H9 (cell line): ENCODE measurements around the gene TIAL1. TPM values are rescaled to one million over a fixed set of nuclear protein-coding genes. Genes with fewer than 3 reads are reported as not detected.

Experiments
- DNase-seq: peaks from one replicate; pipeline ENCODE4 v3.0.0-alpha.2; 2017
- H2AFZ ChIP-seq: one replicate; pipeline ENCODE4 v1.6.1; 2013; ENCODE audit warnings: mild to moderate bottlenecking, low read length, control low read depth, moderate library complexity
- H2AK5ac ChIP-seq: 2 replicates; pipeline ENCODE4 v1.6.1; 2013; ENCODE audit warnings: low read length, control low read depth, mixed read lengths; ENCODE audit not compliant: insufficient read length
- H2BK120ac ChIP-seq: one replicate; pipeline ENCODE4 v1.6.1; 2013; ENCODE audit warnings: low read depth, mild to moderate bottlenecking, low read length, control low read depth, inconsistent platforms; ENCODE audit not compliant: poor library complexity, severe bottlenecking
- H2BK12ac ChIP-seq: 2 replicates; pipeline ENCODE4 v1.6.1; 2013; ENCODE audit warnings: low read length, control low read depth, mixed read lengths, low read depth; ENCODE audit not compliant: insufficient read length
- H2BK15ac ChIP-seq: 2 replicates; pipeline ENCODE4 v1.6.1; 2013; ENCODE audit warnings: low read depth, low read length, control low read depth
- H2BK20ac ChIP-seq: one replicate; pipeline ENCODE4 v1.6.1; 2013; ENCODE audit warnings: low read depth, mild to moderate bottlenecking, low read length, control low read depth, inconsistent platforms; ENCODE audit not compliant: poor library complexity, severe bottlenecking
- H2BK5ac ChIP-seq: 2 replicates; pipeline ENCODE4 v1.6.1; 2013; ENCODE audit warnings: low read length, control low read depth, mixed read lengths; ENCODE audit not compliant: insufficient read length
- H3K14ac ChIP-seq: 2 replicates; pipeline ENCODE4 v1.6.1; 2013; ENCODE audit warnings: low read length, control low read depth; ENCODE audit not compliant: insufficient read depth
- H3K18ac ChIP-seq: 2 replicates; pipeline ENCODE4 v1.6.1; 2013; ENCODE audit warnings: low read depth, mild to moderate bottlenecking, mixed read lengths, low read length, control low read depth; ENCODE audit not compliant: insufficient read length
- H3K23ac ChIP-seq: 2 replicates; pipeline ENCODE4 v1.6.1; 2013; ENCODE audit warnings: low read length, control low read depth, mixed read lengths, low read depth; ENCODE audit not compliant: insufficient read length
- H3K23me2 ChIP-seq: 2 replicates; pipeline ENCODE4 v1.6.1; 2013; ENCODE audit warnings: low read depth, mild to moderate bottlenecking, mixed read lengths, low read length, control low read depth; ENCODE audit not compliant: insufficient read length, poor library complexity, severe bottlenecking
- H3K27ac ChIP-seq: 2 replicates; pipeline ENCODE4 v1.5.1; 2013; ENCODE audit warnings: low read length, control low read depth, mixed read lengths, low read depth; ENCODE audit not compliant: insufficient read length
- H3K27me3 ChIP-seq: 2 replicates; pipeline ENCODE4 v1.6.1; 2013; ENCODE audit warnings: low read length, control low read depth, inconsistent platforms; ENCODE audit not compliant: insufficient read depth
- H3K4ac ChIP-seq: 2 replicates; pipeline ENCODE4 v1.6.1; 2013; ENCODE audit warnings: low read depth, mild to moderate bottlenecking, control low read depth, inconsistent platforms, low read length, moderate library complexity
- H3K4me1 ChIP-seq: 2 replicates; pipeline ENCODE4 v1.6.1; 2013; ENCODE audit warnings: low read length, control low read depth, inconsistent platforms; ENCODE audit not compliant: insufficient read depth
- H3K4me2 ChIP-seq: 2 replicates; pipeline ENCODE4 v1.6.1; 2013; ENCODE audit warnings: low read length, control low read depth, mixed read lengths; ENCODE audit not compliant: insufficient read length, insufficient read depth
- H3K56ac ChIP-seq: 2 replicates; pipeline ENCODE4 v1.6.1; 2013; ENCODE audit warnings: low read depth, mild to moderate bottlenecking, mixed read lengths, low read length, control low read depth; ENCODE audit not compliant: insufficient read length
- H3K79me1 ChIP-seq: 2 replicates; pipeline ENCODE4 v1.6.1; 2013; ENCODE audit warnings: low read depth, mild to moderate bottlenecking, moderate library complexity, low read length, control low read depth, inconsistent platforms; ENCODE audit not compliant: insufficient read depth, poor library complexity, severe bottlenecking
- H3K79me2 ChIP-seq: 2 replicates; pipeline ENCODE4 v1.6.1; 2013; ENCODE audit warnings: low read length, control low read depth, inconsistent platforms; ENCODE audit not compliant: insufficient read depth
- H3K9ac ChIP-seq: 2 replicates; pipeline ENCODE4 v1.6.1; 2013; ENCODE audit warnings: low read length, control low read depth, mixed read lengths; ENCODE audit not compliant: insufficient read length; ENCODE audit errors: extremely low read depth
- H3K9me3 ChIP-seq: one replicate; pipeline ENCODE4 v1.6.1; 2013; ENCODE audit warnings: low read depth, low read length, inconsistent platforms; ENCODE audit not compliant: control insufficient read depth
- H3T11ph ChIP-seq: one replicate; pipeline ENCODE4 v1.6.1; 2013; ENCODE audit warnings: mild to moderate bottlenecking, low read length, control low read depth, inconsistent platforms
- H4K20me1 ChIP-seq: one replicate; pipeline ENCODE4 v1.6.1; 2013; ENCODE audit not compliant: control insufficient read depth, insufficient read length, insufficient read depth
- H4K5ac ChIP-seq: 2 replicates; pipeline ENCODE4 v1.6.1; 2013; ENCODE audit warnings: low read depth, mild to moderate bottlenecking, mixed read lengths, low read length, control low read depth; ENCODE audit not compliant: insufficient read length
- H4K8ac ChIP-seq: replicated peaks from 2 replicates; pipeline ENCODE4 v1.6.1; 2013; ENCODE audit warnings: low read length, control low read depth, mixed read lengths, low read depth; ENCODE audit not compliant: insufficient read length
- H4K91ac ChIP-seq: 2 replicates; pipeline ENCODE4 v1.6.1; 2013; ENCODE audit warnings: low read depth, mild to moderate bottlenecking, moderate library complexity, mixed read lengths, low read length, control low read depth; ENCODE audit not compliant: insufficient read length
- H3K27ac Mint-ChIP-seq, 3 experiments: 2 replicates in 2 of 3; 3 replicates in 1 of 3; pipeline ENCODE4 v1.8.0; 2020 to 2021; ENCODE audit warnings: mixed read lengths in 3 of 3, mild to moderate bottlenecking in 1 of 3, moderate library complexity in 1 of 3
- H3K27me3 Mint-ChIP-seq: 2 replicates; pipeline ENCODE4 v1.8.0; 2021; ENCODE audit warnings: low read depth, mild to moderate bottlenecking, moderate library complexity, mixed read lengths
- H3K36me3 Mint-ChIP-seq, 3 experiments: 2 replicates in 2 of 3; 3 replicates in 1 of 3; pipeline ENCODE4 v1.8.0; 2020 to 2021; ENCODE audit warnings: low read depth in 3 of 3, mixed read lengths in 3 of 3; ENCODE audit not compliant: insufficient read depth in 1 of 3
- H3K4me1 Mint-ChIP-seq, 2 experiments: 2 replicates each; pipeline ENCODE4 v1.8.0; 2020; ENCODE audit warnings: mixed read lengths in 2 of 2
- H3K4me3 Mint-ChIP-seq, 2 experiments: 2 replicates in 1 of 2; 3 replicates in 1 of 2; pipeline ENCODE4 v1.8.0; 2020 to 2021; ENCODE audit warnings: mild to moderate bottlenecking in 2 of 2, mixed read lengths in 2 of 2, moderate library complexity in 1 of 2
- H3K9me3 Mint-ChIP-seq, 2 experiments: 2 replicates in 1 of 2; 3 replicates in 1 of 2; pipeline ENCODE4 v1.8.0; 2020; ENCODE audit warnings: mild to moderate bottlenecking in 2 of 2, mixed read lengths in 2 of 2, moderate library complexity in 1 of 2
- CTCF ChIP-seq: fragments of 200-600 bp; sonication (generic); conservative IDR thresholded peaks from 3 replicates; pipeline ENCODE4 v1.8.0; 2021; ENCODE audit warnings: antibody characterized with exemption, mild to moderate bottlenecking
- WGBS: extraction: QIAGEN DNeasy Blood & Tissue Kit; methylation state at CpG from one replicate; pipeline ENCODE4 v1.1.7; 2013; ENCODE audit warnings: missing lambda C conversion rate, low lambda C conversion rate, mixed read lengths; ENCODE audit not compliant: insufficient read length; ENCODE audit errors: extremely low coverage; 5-methylcytosine and 5-hydroxymethylcytosine counted together
- total RNA-seq: library from RNA; stranded (reverse); gene quantifications from 2 replicates; pipeline ENCODE4 v1.2.1, GENCODE V29; 2021

The TIAL1 gene
- total RNA-seq, 1 experiment from 2014 or later: 146 TPM

DNA sequence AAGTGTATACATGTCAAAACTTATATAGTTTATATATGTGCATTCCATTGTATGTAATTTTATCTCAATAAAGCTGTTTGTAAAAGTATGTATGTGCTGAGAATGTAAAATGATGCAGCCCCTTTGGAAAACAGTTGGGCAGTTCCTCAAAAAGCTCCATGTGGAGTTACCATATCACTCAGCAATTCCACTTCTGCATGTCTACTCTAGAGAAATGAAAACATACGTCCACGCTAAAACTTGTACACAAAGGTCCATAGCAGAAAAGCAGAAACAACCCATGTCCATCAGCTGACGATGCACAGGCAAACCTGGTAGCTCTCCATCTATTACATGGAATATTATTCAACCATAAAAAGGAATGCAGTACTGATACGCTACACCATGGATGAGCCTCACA lies 45.9 kb downstream of the TIAL1 start:
- H3K23ac ChIP-seq: no peak overlapping the region
- Mint-ChIP-seq H3K4me1 (peaks cover 4 to 17% of the 10 kb centered on the region in 2 experiments; a peak in 3 of 4 replicates), H3K27me3 (peaks cover 19% of the 10 kb centered on the region), H3K27ac (no peak overlapping the region), H3K4me3 (no peak overlapping the region), H3K36me3 (no peaks in the 10 kb centered on the region), H3K9me3 (no peaks in the 10 kb centered on the region)
- H3K4me2 ChIP-seq: no peak overlapping the region
- H3K79me1 ChIP-seq: no peaks in the 10 kb centered on the region
- no peaks in the 10 kb centered on the region for H4K20me1 ChIP-seq
- H3K4me1 ChIP-seq: no peaks in the 10 kb centered on the region
- no peak for DNase-seq
- no CpG with 5 or more reads among the region's 4 CpGs for WGBS
- no peaks in the 10 kb centered on the region for H3K23me2 ChIP-seq
- no peak for TF ChIP-seq CTCF
- H2BK12ac ChIP-seq: no peak overlapping the region
- H2AK5ac ChIP-seq: no peak overlapping the region
- H3K79me2 ChIP-seq: no peaks in the 10 kb centered on the region
- no peak overlapping the region for H2BK5ac ChIP-seq
- H3K27me3 ChIP-seq: no peaks in the 10 kb centered on the region
- H4K8ac ChIP-seq: no peak overlapping the region
- no peak overlapping the region for H4K91ac ChIP-seq
- H3K14ac ChIP-seq: no peak overlapping the region
- H2BK15ac ChIP-seq: no peak overlapping the region
- no peak overlapping the region for H3K27ac ChIP-seq
- no peak overlapping the region for H3K56ac ChIP-seq
- no peak overlapping the region for H4K5ac ChIP-seq
- no peak overlapping the region for H2AFZ ChIP-seq
- no peak overlapping the region for H3K9ac ChIP-seq
- H3T11ph ChIP-seq: no peak overlapping the region
- no peaks in the 10 kb centered on the region for H3K9me3 ChIP-seq
- no peak overlapping the region for H3K18ac ChIP-seq
- H2BK20ac ChIP-seq: no peak overlapping the region
- H2BK120ac ChIP-seq: no peak overlapping the region
- H3K4ac ChIP-seq: no peak overlapping the region
